ENCODE measurements around the gene IMPG2.
"Not testable (repeated sequence)": the region's sequence is repeated elsewhere in the genome, so short reads cannot be mapped to it uniquely, and the experiment has no call there.

Gene IMPG2

DNA sequence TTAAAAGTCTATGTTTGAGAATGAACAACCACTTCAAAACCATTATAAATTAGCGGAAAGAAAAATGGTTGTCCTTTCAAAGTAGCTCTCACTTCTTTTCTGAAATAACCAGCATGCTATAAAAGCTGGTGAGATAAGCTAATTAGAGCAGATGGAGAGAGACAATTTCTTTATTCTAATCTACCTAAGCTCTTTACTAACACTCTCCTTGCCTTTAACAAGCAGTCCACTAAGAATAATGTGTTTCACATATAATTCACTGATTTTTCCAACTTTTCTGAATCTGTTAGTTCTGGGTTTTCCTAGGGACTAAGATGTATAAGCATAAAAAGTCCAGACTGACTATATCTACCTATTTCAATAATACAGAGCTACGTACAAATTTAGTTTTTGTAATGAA, at the start of gene IMPG2:
Gene IMPG2, minus strand, starts transcription at position 101 of the 400 bp plus-strand sequence. CDS start 203 bp downstream, outside the sequence.
- no peak for DNase-seq

GRCh38 chr3:101362406-101362805, 42.0 kb upstream of the IMPG2 start:
- no peak for DNase-seq

DNA sequence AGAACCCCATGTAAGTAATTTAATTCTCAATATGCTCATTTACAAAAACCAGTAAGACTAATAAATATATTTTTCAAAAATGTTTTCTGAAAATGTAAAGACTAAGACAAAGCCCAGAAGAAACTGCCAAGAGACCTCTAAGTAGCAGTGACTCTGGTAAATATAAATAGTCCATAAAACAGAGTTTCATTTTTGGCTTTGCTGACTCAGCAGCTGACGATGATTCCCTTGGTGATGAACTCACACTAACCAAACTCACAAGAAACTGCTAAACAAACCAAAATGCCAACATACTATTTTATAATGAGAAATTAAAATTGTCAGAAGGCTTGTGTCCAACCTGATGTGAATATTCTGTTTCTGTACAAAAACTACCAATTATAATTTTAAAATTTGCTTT, 31.5 kb upstream of the IMPG2 start:
- no peak for DNase-seq

DNA sequence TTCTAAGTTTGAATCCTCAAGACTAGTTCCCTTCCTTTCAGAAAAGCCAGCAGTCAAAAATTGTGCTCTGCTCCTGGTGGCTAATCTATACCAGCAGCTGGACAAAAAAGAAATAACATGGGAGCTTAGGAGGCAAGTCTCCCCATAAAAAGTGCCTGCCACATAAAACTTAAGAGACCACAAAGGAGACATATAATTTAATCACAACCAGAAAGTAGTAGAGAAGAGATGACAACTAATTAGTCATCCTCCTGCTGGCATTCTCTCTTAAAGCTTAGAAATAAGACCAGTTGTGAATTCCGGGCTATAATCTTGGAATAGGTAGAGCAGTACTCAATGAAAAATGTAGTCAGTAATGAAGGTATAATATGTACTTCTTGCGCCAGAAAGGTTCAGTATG, 20.2 kb upstream of the IMPG2 start:
- no peak for DNase-seq

- DNase-seq, result no peak
Measured at GRCh38 chr3:101333883-101334282, 13.5 kb upstream of the IMPG2 start.

- DNase-seq, result no peak
Measured at GRCh38 chr3:101329016-101329673, 8.8 kb upstream of the IMPG2 start.

GRCh38 chr3:101325393-101326134, 5.2 kb upstream of the IMPG2 start:
- DNase-seq, result no peak

- no peak for DNase-seq
Measured at GRCh38 chr3:101319531-101319930, 844 bp downstream of the IMPG2 start.

GRCh38 chr3:101312545-101312944, 7.8 kb downstream of the IMPG2 start:
- no peak for DNase-seq

DNA sequence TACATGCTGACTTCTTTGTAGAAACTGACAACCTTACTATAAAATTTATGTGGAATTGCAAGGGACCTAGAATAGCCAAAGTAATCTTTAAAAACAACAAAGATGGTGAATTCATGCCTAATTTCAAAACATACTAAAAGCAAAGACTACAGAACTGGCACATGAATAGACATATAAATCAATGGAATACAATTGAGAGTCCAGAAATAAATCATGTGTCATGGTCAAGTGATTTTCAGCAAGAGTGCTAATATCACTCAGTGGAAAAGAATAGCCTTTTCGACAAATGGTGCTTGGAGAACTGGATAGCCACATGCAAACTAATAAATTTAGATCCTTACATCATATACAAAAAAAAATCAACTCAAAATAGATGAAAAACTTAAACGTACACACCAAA, 8.7 kb downstream of the IMPG2 start:
- no peak for DNase-seq

- no peak for DNase-seq
Measured at GRCh38 chr3:101310978-101311375, 9.4 kb downstream of the IMPG2 start.

DNA sequence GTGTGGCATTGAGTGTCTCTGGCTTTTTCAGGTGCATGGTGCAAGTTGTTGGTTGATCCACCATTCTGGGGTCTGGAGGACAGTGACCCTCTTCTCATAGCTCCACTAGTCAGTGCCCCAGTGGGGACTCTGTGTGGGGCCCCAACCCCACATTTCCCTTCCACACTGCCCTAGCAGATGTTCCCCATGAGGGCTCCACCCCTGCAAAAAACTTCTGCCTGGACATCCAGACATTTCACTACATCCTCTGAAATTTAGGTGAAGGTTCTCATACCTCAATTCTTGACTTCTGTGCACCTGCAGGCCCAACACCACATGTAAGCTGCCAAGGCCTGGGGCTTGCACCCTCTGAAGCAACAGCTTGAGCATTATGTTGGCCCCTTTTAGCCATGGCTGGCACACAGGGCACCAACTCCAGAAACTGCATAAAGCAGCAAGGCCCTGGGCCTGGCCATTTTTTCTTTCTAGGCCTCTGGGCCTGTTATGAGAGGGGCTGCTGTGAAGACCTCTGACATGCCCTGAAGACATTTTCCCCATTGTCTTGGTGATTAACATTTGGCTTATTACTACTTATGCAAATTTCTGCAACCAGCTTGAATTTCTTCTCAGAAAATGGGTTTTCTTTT, 12.1 kb downstream of the IMPG2 start:
- DNase-seq, result not testable (repeated sequence)

DNA sequence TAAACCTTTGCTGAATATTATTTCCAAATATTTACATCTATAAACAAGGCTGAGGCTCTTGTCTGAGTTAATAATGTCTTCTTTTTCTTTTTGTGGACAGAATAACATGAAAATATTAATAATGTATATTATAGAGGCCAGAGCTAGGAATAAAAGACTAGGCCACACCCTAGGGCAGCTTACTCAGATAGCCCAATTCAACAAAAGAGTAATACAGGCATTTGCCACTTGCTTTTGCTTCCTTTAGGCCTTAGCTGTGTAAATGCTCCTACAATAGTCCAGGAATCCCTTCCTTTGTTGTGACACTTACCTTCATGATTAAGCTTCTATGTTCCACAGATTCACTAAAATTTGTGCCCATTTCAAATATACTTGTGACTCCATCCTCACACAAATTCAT, 16.5 kb downstream of the IMPG2 start:
- DNase-seq, result no peak

- DNase-seq, result no peak
Measured at GRCh38 chr3:101303089-101303731, 17.2 kb downstream of the IMPG2 start.

GRCh38 chr3:101300073-101300472, 20.3 kb downstream of the IMPG2 start:
- DNase-seq, result no peak

DNA sequence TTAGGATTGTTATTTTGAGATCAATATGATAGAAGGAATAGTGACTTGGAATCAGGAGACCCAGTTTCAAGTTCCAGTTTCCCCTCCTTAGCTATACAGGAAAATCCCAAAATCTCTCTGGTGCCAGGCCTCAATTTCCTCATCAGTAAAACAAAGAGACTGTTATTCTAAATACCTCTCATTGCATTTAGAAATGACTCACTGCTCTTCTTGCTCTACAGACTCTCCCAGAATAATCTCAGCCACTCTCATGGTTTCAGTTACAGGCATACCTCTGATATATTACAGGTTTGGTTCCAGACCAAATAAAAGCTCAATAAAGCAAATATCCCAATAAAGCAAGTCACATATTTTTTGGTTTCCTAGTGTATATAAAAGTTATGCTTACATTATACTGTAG, 28.3 kb downstream of the IMPG2 start:
- DNase-seq, result no peak

DNA sequence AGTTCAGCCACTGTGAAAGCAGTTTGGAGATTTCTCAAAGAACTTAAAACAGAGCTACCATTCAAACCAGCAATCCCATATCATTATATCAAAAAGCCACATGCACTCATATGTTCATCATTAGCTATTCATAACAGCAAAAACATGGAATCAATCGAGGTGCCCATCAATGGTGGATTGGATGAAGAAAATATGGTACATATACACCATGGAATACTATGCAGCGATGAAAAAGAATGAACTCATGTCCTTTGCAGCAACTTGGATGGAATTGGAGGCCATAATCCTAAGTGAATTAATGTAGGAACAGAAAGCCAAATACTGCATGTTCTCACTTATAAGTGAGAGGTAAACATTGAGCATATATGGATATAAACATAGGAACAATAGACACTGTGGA, 32.1 kb downstream of the IMPG2 start:
- DNase-seq, result no peak

DNA sequence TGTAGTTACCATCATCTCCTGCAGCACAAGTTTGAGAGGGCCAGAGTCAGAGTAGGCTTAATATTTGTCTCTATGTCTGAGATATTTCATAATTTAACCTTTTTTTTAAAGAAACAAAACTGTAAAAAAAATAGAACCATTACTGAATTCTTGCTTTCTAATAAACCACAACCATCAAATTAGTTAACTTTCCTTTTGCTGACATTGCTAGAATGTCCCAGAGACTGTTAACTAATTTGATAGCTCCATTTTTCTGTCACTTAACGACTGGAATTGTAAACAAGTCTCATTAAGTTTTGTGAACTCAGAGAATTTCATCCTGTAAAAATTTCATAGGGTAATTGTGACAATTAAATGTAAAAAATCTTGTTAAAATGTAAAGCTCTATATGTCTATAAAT, 35.6 kb downstream of the IMPG2 start:
- DNase-seq, result no peak

DNA sequence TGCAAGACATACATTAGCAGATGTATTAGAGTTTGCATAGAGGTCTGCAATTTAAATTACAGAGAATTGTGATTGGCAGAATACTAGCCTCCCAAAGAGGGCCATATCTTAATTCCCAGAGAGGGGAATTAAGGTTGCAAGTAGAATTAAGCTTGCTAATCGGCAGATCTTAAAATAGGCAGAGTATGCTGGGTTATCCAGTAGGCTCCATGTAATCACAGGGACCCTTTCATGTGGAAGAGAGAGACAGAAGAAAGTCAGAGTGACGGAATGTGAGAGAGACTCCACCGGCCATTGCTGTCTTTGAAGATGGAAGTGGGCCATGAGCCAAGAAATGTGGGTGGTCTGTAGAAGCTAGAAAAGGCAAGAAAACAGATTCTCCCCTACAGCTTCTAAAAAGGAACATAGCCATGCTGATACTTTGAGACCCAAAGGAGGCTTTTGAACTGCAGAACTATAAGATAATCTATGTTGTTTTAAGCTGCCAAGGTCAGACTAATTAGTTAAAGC, 38.8 kb downstream of the IMPG2 start:
- no peak for DNase-seq

DNA sequence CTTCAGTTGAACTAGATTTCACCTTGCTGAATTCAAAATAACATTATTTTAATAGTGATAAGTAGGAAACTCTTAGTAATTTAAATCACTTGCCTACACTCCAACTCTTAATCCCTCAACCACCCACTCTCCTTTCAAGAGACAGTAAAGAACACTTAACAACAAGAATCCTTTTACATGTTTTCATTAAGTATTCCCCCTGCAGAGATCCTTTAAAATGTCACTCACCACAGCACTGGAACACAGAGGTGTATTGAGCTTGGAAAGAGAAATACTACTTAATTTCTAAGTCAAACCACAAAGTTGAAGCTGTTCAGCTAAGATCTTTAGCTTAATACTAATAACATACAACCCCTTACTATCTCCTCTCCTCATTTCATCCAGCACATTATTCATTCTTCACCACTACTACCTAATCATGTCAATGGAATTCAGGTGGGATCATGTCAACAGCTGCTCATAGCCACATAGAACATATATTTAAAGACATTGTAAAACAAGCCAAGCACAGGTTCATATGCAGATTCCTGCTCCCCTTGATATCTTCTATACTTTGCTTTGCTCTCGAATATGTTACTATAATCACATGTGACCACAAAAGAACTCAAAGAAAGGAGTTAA, 40.5 kb downstream of the IMPG2 start:
- no peak for DNase-seq

- no peak for DNase-seq
Measured at GRCh38 chr3:101279162-101279561, 41.2 kb downstream of the IMPG2 start.

GRCh38 chr3:101278727-101279126, 41.6 kb downstream of the IMPG2 start:
- no peak for DNase-seq

GRCh38 chr3:101273608-101274007, 46.8 kb downstream of the IMPG2 start:
- no peak for DNase-seq
